ENCODE data around the gene SLC16A6.
A peak's percentile ranks its signal among the peaks of the same experiment; 100 is the strongest.
"Not testable (repeated sequence)": the region's sequence is repeated elsewhere in the genome, so short reads cannot be mapped to it uniquely, and the experiment has no call there.

Gene SLC16A6

DNA sequence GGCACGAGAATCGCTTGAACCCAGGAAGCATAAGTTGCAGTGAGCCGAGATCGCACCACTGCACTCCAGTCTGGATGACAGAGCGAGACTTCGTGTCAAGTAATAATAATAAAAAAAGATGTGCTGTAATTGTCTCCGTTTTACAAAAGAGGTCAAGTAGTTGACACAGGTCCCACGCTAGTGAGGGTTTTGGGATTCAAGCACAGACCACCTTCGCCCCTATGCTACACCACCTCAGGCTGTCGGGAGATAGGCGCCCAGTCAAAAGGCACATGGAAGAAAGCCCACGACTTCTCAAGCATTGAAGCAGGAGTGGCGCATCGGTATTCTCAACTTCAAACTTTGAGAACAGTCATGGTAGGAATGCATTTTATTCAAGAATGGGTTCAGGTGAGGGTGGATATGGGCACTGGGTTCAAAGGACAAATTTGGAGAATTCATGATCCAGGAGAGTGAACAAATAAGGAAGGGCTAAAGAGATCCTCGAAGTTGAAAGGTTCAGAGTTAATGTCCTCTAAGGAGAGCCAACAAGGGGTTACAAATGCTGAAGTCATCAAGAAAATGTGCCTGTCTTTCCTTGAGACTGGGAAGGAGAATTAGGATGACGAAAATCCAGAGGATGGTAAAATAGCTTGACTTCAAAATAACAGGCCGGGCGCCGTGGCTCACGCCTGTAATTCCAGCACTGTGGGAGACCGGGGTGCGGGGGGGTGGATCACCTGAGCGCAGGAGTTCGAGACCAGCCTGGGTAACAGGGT lies 44.5 kb downstream of the SLC16A6 start:
- peak; percentile 52 for DNase-seq

DNA sequence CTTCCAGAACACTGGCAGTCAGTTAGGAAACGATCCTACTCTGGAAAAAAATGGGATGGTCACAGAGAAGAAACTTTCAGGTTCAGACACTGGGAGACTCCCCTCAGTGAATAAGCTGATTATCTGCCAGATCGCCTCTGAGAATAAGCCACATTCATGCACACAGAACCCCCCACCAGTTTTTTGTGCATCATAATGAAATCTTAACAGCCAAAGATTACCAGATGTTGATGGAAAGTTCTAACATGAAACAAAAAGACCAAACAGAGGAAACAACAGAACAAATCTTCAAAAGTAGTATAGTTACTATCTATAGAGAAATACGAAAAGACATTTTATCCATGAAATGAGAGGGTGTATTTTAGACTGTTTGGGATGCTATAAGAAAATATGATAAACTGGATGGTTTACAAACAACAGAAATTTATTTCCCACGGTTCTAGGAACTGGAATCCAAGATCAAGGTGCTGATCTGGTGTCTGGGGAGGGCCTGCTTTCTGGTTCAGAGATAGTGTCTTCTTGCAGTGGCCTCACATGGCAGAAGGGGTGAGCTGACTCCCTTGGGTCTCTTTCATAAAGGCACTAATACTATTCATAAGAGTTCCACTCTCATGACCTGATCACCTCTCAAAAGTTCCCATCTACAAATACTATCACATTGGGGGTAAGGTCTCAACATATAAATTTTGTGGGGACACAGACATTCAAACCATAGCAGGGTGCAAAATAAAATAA lies 51.1 kb downstream of the SLC16A6 start:
- peak; percentile 44 for DNase-seq

- DNase-seq, result peak; percentile 62
These were observed 52.1 kb downstream of the SLC16A6 start for GRCh38 chr17:68238871-68239253.

GRCh38 chr17:68238164-68238870 lies 52.6 kb downstream of the SLC16A6 start:
- no peak for DNase-seq

DNA sequence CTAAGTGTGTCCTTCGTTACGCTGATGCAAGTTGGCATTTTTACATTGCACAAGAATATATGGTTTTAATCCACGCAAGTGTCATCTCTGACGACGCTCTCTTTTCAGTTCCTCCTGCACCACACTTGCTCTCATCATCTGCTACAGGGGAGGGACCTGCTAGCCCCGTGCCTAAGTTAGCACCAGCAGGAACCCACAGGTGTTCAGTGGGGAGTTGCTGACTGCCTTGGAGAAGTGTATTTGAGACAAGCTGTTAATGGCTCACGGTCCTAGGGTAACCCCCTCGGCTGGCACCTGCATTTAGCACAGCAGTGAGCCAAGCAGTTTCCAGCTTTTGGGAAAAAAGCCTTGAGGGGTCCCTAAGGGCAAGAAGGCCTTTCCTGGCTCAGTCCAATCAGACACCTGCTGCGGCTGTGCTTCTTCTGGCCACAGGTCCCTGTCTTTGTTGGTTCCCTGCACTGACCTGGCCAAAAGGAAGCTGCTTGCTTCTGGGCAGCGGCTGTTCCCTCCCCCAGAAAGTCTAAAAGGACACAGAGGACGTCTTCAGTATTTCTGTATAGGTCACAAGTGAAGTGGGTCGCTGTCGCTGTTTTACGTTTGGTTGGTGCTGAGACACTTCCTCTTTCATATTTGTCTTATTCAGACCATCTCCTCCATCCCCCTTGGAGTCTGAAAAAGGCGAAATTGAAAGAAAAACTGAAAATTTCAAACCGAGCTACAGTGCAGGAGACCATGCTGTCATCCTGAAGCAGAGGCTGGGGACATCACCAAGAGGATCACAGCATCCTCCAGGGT lies 53.4 kb downstream of the SLC16A6 start:
- DNase-seq, result peak; percentile 78

- not testable (repeated sequence) for DNase-seq
These were observed 55.6 kb downstream of the SLC16A6 start for GRCh38 chr17:68235336-68235791.

DNA sequence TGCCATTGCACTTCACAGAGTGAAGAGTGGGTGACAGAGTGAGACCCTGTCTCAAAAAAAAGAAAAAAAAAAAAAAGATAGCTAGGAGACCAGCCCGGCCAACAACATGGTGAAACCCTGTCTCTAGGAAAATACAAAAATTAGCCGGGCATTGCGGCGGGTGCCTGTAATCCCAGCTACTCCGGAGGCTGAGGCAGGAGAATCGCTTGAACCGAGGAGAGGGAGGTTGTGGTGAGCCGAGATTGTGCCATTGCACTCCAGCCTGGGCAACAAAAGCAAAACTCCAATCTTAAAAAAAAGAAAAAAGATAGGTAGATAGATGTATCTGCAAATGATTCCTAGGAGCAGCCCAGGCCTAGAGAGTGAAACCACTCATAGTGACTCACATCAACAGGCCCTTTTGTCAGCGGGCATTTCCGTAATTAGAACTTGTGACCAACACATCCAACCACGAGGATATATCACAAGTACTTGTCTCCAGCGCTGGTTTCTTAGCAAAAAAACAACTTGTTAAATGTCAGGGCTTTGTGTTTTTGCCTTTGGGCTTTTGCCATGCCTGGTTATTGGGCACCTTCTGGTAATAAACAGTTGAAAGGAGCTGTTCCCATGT lies 56.1 kb downstream of the SLC16A6 start:
- not testable (repeated sequence) for DNase-seq

GRCh38 chr17:68232741-68233140 lies 58.2 kb downstream of the SLC16A6 start:
- not testable (repeated sequence) for DNase-seq

GRCh38 chr17:68231541-68231940 lies 59.4 kb downstream of the SLC16A6 start:
- no peak for DNase-seq

- not testable (repeated sequence) for DNase-seq
These were observed 59.8 kb downstream of the SLC16A6 start for GRCh38 chr17:68231131-68231530.

DNA sequence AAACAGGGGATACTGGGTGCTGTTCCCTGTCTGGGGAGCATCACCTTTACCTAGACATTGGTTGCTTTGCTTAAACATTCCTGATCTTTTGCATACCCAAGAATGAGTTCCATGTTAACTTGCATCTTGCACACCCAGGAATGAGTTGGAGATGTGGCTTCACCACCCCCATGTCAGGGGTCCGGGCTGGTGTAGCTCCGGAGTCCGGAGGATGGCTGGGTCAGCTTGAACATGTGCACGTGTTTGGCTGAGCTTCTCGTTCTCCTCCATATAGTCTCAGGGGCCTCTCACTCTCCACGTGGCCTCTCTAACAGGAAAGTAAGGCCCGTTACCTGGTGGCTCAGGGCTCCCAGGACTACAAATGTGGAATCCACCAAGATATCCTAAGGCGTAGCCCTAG lies 61.3 kb downstream of the SLC16A6 start:
- no peak for DNase-seq

- no peak for DNase-seq
These were observed 61.9 kb downstream of the SLC16A6 start for GRCh38 chr17:68228817-68229570.

DNA sequence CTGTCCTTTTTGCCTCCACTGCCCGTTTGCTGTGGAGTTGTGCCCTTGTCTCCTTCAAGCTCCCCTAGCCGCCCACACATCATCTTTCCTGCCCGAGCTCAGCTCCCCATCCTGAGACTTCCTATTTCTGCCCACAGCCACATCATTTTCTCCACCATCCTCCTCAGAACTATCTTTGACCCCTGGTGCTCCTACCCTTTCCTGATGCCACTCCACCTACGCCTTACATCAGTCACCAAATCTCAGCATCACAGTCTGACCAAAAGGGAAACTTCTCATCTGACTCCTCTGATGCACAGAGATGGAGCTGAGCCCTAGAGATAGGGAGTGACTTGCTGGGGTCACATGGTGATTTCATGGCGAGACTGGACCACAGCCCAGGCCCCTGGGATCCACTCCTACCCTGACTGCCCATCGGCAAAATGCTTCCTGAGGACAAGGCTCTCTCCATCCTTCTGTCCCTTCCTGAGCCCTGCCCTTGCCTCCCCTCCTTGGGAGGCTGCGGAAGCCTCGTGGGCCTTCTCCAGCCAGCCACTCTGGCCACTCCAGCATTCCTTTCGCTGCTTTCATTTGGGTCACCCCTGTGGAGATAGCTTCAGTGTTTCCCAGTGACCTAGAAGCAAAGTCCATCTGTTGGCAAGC lies 62.8 kb downstream of the SLC16A6 start:
- DNase-seq, result not testable (repeated sequence)

GRCh38 chr17:68225055-68225454 lies 65.9 kb downstream of the SLC16A6 start:
- not testable (repeated sequence) for DNase-seq

DNA sequence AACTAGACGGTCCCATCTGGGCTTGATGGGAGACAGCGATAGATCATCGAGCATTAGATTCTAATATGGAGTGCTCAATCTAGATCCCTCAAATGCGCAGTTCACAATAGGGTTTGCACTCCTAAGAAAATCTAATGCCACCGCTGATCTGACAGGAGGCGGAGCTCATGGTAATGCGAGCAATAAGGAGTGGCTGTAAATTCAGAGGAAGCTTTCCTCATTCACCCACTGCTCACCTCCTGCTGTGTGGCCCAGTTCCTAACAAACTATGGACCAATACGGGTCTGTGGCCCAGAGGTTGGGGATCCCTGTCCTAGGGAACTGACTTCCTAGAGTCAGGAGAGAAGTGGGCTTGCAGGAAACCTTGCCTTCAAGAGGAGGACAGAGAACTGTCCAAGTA lies 68.3 kb downstream of the SLC16A6 start:
- DNase-seq, result no peak

DNA sequence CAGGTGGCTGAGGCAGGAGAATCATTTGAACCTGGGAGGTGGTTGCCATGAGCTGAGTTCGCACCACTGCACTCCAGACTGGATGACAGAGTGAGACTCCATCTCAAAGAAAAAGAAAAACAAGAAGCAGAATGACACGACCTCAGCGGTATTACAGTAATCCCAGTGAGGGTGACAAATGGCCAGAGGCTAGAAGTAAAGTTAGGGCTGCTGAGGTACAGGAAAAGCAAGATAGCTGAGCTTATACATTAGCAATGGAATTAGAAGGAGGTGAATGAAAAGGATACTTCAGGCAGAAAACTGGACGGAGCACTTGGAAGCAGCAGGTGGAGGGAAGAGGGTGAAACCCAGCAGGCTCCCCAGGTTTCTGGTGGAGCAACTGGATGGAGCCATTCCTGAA lies 69.1 kb downstream of the SLC16A6 start:
- no peak for DNase-seq

DNA sequence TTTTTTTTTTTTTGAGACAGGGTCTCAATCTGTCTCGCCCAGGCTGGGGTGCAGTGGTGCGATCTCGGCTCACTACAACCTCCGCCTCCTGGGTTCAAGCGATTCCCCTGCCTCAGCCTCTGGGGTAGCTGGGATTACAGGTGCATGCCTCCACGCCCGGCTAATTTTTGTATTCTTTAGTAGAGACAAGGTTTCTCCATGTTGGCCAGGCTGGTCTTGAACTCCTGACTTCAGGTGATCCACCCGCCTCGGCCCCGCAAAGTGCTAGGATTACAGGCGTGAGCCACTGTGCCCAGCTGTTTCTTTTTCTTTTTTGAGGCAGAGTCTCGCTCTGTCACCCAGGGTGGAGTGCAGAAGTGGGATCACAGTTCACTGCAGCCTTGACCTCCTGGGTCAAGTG lies 70.1 kb downstream of the SLC16A6 start:
- not testable (repeated sequence) for DNase-seq

DNA sequence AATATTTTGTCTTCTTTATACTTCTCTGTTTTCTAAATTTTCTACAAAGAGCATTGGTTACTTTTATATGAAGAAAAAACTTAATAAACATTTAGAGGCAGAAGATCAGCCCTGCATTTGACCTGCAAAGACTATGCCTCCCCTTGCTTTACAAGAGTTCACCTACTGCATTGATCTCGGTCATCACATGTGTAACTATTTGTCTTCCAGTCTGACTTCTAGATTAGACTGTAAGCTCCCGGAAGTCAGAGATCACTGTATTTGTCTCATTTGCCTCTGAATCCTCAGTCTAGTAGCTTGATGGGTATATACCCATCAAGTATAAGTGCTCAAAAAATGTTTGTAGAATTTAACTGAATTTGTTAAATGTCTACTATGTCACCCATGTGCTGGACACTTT lies 70.7 kb downstream of the SLC16A6 start:
- not testable (repeated sequence) for DNase-seq

- DNase-seq, result not testable (repeated sequence)
These were observed 71.5 kb downstream of the SLC16A6 start for GRCh38 chr17:68219429-68219828.

All from activated CD8-positive, alpha-beta memory T cell treated with anti-CD3 and anti-CD28 coated beads for 24 hours (primary cell).